Neural progenitor cell (in vitro differentiated cells): ENCODE measurements around the gene COL25A1. TPM values are rescaled to one million over a fixed set of nuclear protein-coding genes. Genes with fewer than 3 reads are reported as not detected.

Experiments used
- DNase-seq: peaks from one replicate; pipeline ENCODE4 v3.0.0-alpha.2; 2016; ENCODE audit warnings: low spot score
- H2AFZ ChIP-seq: fragments of 200-600 bp; sonication (generic); replicated peaks from 2 replicates; pipeline ENCODE4 v1.6.1; 2016; ENCODE audit warnings: antibody characterized with exemption
- H3F3A ChIP-seq: fragments of 200-600 bp; sonication (generic); 2 replicates; pipeline ENCODE4 v1.6.1; 2016; ENCODE audit warnings: antibody characterized with exemption, low read depth
- H3K27ac ChIP-seq: fragments of 200-600 bp; sonication (generic); 2 replicates; pipeline ENCODE4 v1.5.1; 2016; ENCODE audit warnings: mild to moderate bottlenecking
- H3K27me3 ChIP-seq: fragments of 200-600 bp; sonication (generic); 2 replicates; pipeline ENCODE4 v1.6.1; 2016; ENCODE audit warnings: mild to moderate bottlenecking, moderate library complexity
- H3K36me3 ChIP-seq: fragments of 200-600 bp; sonication (generic); 2 replicates; pipeline ENCODE4 v1.5.1; 2016
- H3K4me1 ChIP-seq: fragments of 200-600 bp; sonication (generic); 2 replicates; pipeline ENCODE4 v1.6.1; 2016; ENCODE audit warnings: mixed run types
- H3K4me2 ChIP-seq: fragments of 200-600 bp; sonication (generic); 2 replicates; pipeline ENCODE4 v1.6.1; 2016
- H3K4me3 ChIP-seq: fragments of 200-600 bp; sonication (generic); 2 replicates; pipeline ENCODE4 v1.5.1; 2016
- H3K79me2 ChIP-seq: fragments of 200-600 bp; sonication (generic); 2 replicates; pipeline ENCODE4 v1.6.1; 2016; ENCODE audit warnings: low read depth
- H3K9ac ChIP-seq: fragments of 200-600 bp; sonication (generic); 2 replicates; pipeline ENCODE4 v1.6.1; 2016
- H3K9me3 ChIP-seq: fragments of 200-600 bp; sonication (generic); 2 replicates; pipeline ENCODE4 v1.5.1; 2016; ENCODE audit warnings: low read depth
- H4K20me1 ChIP-seq: fragments of 200-600 bp; sonication (generic); 2 replicates; pipeline ENCODE4 v1.6.1; 2016; ENCODE audit warnings: low read depth
- H3K27ac Mint-ChIP-seq: 3 replicates; pipeline ENCODE4 v1.8.0; 2021; ENCODE audit warnings: mixed read lengths
- H3K27me3 Mint-ChIP-seq: 2 replicates; pipeline ENCODE4 v1.8.0; 2022; ENCODE audit warnings: low read depth, mild to moderate bottlenecking, inconsistent platforms, moderate library complexity, mixed read lengths; ENCODE audit not compliant: insufficient read depth
- H3K36me3 Mint-ChIP-seq: 3 replicates; pipeline ENCODE4 v1.8.0; 2021; ENCODE audit warnings: mixed read lengths
- H3K4me1 Mint-ChIP-seq: 3 replicates; pipeline ENCODE4 v1.8.0; 2021; ENCODE audit warnings: mixed read lengths
- H3K4me3 Mint-ChIP-seq: 3 replicates; pipeline ENCODE4 v1.8.0; 2021; ENCODE audit warnings: mild to moderate bottlenecking, moderate library complexity, mixed read lengths
- H3K9me3 Mint-ChIP-seq: 3 replicates; pipeline ENCODE4 v1.8.0; 2020; ENCODE audit warnings: mixed read lengths
- CTCF ChIP-seq: fragments of 200-600 bp; sonication (generic); IDR thresholded peaks from 2 replicates; pipeline ENCODE4 v1.5.1; 2017; ENCODE audit warnings: antibody characterized with exemption, mild to moderate bottlenecking
- EZH2 ChIP-seq: fragments of 200-600 bp; sonication (generic); IDR thresholded peaks from 2 replicates; pipeline ENCODE4 v1.6.1; 2017; ENCODE audit warnings: antibody characterized with exemption, mild to moderate bottlenecking, moderate library complexity
- EZH2phosphoT487 ChIP-seq: fragments of 200-600 bp; sonication (generic); IDR thresholded peaks from 2 replicates; pipeline ENCODE4 v1.6.1; 2017; ENCODE audit warnings: antibody characterized with exemption
- total RNA-seq: library from RNA; depleted of rRNA; stranded (reverse); fragments of >200 nt; gene quantifications from 2 replicates; pipeline ENCODE4 v1.2.3, GENCODE V29; 2015; ENCODE audit warnings: low replicate concordance

Gene COL25A1
- total RNA-seq, 1 donor from 2014 or later = 1.3 TPM

DNA sequence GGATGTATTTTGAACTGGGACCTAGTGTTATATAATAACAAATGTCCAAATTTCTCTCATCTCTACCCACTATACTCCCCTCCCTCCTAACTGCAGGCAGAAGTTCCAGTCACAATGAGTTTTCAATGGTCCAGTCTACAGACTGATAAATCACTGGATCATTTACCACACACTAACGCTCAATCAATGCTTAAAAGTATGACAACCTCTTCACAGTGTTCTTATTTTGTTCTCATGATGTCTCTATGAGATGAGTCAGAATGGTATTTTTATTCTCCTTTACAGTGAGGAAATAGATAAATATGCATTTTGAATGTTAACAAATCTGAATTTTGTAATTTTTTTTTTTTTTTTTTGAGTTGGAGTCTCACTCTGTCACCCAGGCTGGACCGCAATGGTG is 455.9 kb downstream of the COL25A1 start:
- Histone ChIP-seq H3K9me3 (no peaks in the 10 kb centered on the region), H3K36me3 (no peaks in the 10 kb centered on the region), H3K4me2 (no peak overlapping the region), H3K79me2 (no peaks in the 10 kb centered on the region), H3K4me3 (no peak overlapping the region), H3K27ac (no peak overlapping the region), H3F3A (no peaks in the 10 kb centered on the region), H3K4me1 (no peaks in the 10 kb centered on the region), H3K27me3 (no peaks in the 10 kb centered on the region), H3K9ac (no peak overlapping the region), H4K20me1 (no peaks in the 10 kb centered on the region), H2AFZ (no peak overlapping the region)
- Mint-ChIP-seq H3K4me1 (peaks cover 11% of the 10 kb centered on the region), H3K36me3 (no peaks in the 10 kb centered on the region), H3K27me3 (no peaks in the 10 kb centered on the region), H3K4me3 (no peak overlapping the region), H3K27ac (no peak overlapping the region), H3K9me3 (no peaks in the 10 kb centered on the region)
- TF ChIP-seq EZH2 = no peak
- no peak for TF ChIP-seq EZH2phosphoT487
- no peak for TF ChIP-seq CTCF
- no peak for DNase-seq

DNA sequence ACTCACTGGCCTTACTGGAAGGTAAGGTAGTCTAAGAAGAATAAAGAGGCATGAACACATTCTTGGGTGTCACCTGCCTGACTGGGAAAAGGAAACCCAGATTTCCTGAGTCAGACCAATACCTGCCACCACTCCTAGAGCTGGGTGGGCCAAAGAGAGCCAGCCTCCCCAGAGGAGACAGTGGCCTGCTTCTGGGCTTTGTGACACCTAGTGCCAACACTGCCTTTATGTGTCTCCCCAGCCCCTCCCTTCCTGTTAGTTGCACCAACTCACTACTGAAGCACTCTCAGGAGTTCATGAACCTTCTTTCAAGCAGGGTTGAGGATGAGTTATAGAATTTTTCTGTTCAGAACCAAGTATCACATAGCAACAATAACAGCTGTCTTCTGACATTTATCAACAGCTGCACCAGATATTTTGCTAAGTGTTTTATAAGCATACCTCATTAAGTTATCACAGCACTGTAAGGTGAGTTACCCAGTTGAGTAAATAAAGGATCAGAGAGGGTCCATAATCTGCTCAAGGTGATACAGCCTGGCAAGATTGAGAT is 462.0 kb downstream of the COL25A1 start:
- no peak for DNase-seq
- Histone ChIP-seq H4K20me1 (no peaks in the 10 kb centered on the region), H2AFZ (no peak overlapping the region), H3K9me3 (no peaks in the 10 kb centered on the region), H3K27me3 (no peaks in the 10 kb centered on the region), H3K36me3 (no peaks in the 10 kb centered on the region), H3K4me1 (no peaks in the 10 kb centered on the region), H3K79me2 (no peaks in the 10 kb centered on the region), H3K9ac (no peak overlapping the region), H3K4me3 (no peak overlapping the region), H3K4me2 (no peak overlapping the region), H3K27ac (no peak overlapping the region), H3F3A (no peaks in the 10 kb centered on the region)
- no peaks in the 10 kb centered on the region for H3K36me3 Mint-ChIP-seq
- no peaks in the 10 kb centered on the region for H3K9me3 Mint-ChIP-seq
- H3K27ac Mint-ChIP-seq = no peak overlapping the region
- no peaks in the 10 kb centered on the region for H3K4me1 Mint-ChIP-seq
- no peaks in the 10 kb centered on the region for H3K27me3 Mint-ChIP-seq
- H3K4me3 Mint-ChIP-seq = no peak overlapping the region
- TF ChIP-seq EZH2 (no peak), CTCF (no peak), EZH2phosphoT487 (no peak)

DNA sequence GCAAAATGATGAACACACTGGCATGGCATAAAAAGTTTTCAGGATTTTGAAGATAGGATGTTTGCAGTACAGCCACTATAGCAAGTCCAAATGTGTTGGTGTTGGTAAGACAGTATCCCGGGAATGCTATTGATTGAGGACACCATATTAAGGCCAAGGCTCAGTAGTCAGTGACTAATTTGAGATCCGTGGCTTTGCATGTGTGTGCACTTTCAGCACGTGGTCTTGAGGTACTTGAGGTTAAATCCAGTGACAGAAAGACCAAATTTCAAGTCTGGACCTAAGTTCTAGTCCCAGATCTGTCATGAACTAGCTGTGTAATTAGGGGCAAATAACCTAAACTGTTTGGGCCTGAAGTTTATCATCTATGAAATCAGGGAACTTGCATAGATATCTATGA is 463.1 kb downstream of the COL25A1 start:
- peaks cover 2% of the 10 kb centered on the region for H3K4me1 Mint-ChIP-seq
- Histone ChIP-seq H3K79me2 (no peaks in the 10 kb centered on the region), H3K4me1 (peaks cover 3% of the 10 kb centered on the region), H3F3A (no peaks in the 10 kb centered on the region), H3K9ac (no peak overlapping the region), H3K36me3 (no peaks in the 10 kb centered on the region), H3K27me3 (no peaks in the 10 kb centered on the region), H2AFZ (no peak overlapping the region), H3K4me2 (no peak overlapping the region), H4K20me1 (no peaks in the 10 kb centered on the region), H3K9me3 (no peaks in the 10 kb centered on the region), H3K4me3 (no peak overlapping the region), H3K27ac (no peak overlapping the region)
- H3K27ac Mint-ChIP-seq = no peak overlapping the region
- H3K36me3 Mint-ChIP-seq = no peaks in the 10 kb centered on the region
- no peak for DNase-seq
- no peaks in the 10 kb centered on the region for H3K27me3 Mint-ChIP-seq
- H3K4me3 Mint-ChIP-seq = no peak overlapping the region
- no peaks in the 10 kb centered on the region for H3K9me3 Mint-ChIP-seq
- TF ChIP-seq EZH2 = no peak
- no peak for TF ChIP-seq EZH2phosphoT487
- no peak for TF ChIP-seq CTCF
